Adrenal gland (tissue), 5 donors: ENCODE data around the gene FCHO2.

Experiments
- CTCF ChIP-seq, 6 experiments: fragments of 450-650 bp in 4 of 6; fragments of 200-600 bp in 2 of 6; sonication (generic) in 1 of 6; IDR thresholded peaks; 1 replicate in 5 of 6; 2 replicates in 1 of 6; pipeline versions ENCODE4 v1.5.1 to v1.8.0; 2016 to 2021; ENCODE audit warnings: antibody characterized with exemption in 6 of 6, mild to moderate bottlenecking in 2 of 6, moderate library complexity in 1 of 6
- POLR2A ChIP-seq, 2 donors: fragments of 450-650 bp; IDR thresholded peaks; one replicate each; pipeline ENCODE4 v1.6.1; 2017; ENCODE audit warnings: antibody characterized with exemption in 2 of 2, mild to moderate bottlenecking in 2 of 2, moderate library complexity in 1 of 2
- donor health status: DM: no; HTN: no; CAD: no.

GRCh38 chr5:73081093-73081492, 125.3 kb downstream of the FCHO2 start:
- TF ChIP-seq CTCF (IDR thresholded peaks at IDR 0.05) (no peak), POLR2A (IDR thresholded peaks at IDR 0.05) (no peak)
